HepG2 (cell line): Measurements from ENCODE around the gene UNC5B. TPM values are rescaled to one million over a fixed set of nuclear protein-coding genes. Genes with fewer than 3 reads are reported as not detected.

Experiments used
- AHR ChIP-seq: IDR thresholded peaks from 2 replicates; pipeline ENCODE4 v1.6.1; 2018; ENCODE audit warnings: missing genetic modification reagents, missing compliant biosample characterization
- ATF7-NPFF ChIP-seq: sonication (generic); formaldehyde crosslinking; IDR thresholded peaks from 2 replicates; pipeline ENCODE4 v1.8.1; 2023; ENCODE audit warnings: mild to moderate bottlenecking, low read depth, missing genetic modification reagents, moderate library complexity
- DPF2 ChIP-seq: sonication (generic); formaldehyde crosslinking; IDR thresholded peaks from 2 replicates; pipeline ENCODE4 v1.4.0; 2020; ENCODE audit warnings: mild to moderate bottlenecking, low read depth, missing genetic modification reagents, borderline replicate concordance
- KDM5A ChIP-seq: fragments of 200-600 bp; sonication (generic); IDR thresholded peaks from 2 replicates; pipeline ENCODE4 v1.7.0; 2018; ENCODE audit warnings: antibody characterized with exemption, mild to moderate bottlenecking, low read length, borderline replicate concordance
- PTBP1 ChIP-seq: fragments of 200-400 bp; formaldehyde crosslinking; IDR thresholded peaks from 2 replicates; pipeline ENCODE4 v1.6.1; 2018; ENCODE audit warnings: low read length, low read depth; ENCODE audit not compliant: poor library complexity, severe bottlenecking
- ZNF782 ChIP-seq: sonication (generic); formaldehyde crosslinking; IDR thresholded peaks from 2 replicates; pipeline ENCODE4 v1.4.0; 2020; ENCODE audit warnings: missing genetic modification reagents, mild to moderate bottlenecking, borderline replicate concordance
- ZSCAN25 ChIP-seq: sonication (generic); formaldehyde crosslinking; IDR thresholded peaks from 2 replicates; pipeline ENCODE4 v1.8.0; 2022; ENCODE audit warnings: mild to moderate bottlenecking, missing genetic modification reagents
- polyA plus RNA-seq, 8 experiments: library from polyadenylated mRNA; depleted of rRNA in 3 of 8; stranded (reverse) in 7 of 8; unstranded in 1 of 8; fragments of >200 nt; fragmentation: Illumina TruSeq in 4 of 8; extraction: Trizol in 4 of 8; gene quantifications; 2 replicates each; pipeline versions ENCODE4 v1.2.1 to v1.2.3, GENCODE V29; 2011 to 2016; ENCODE audit warnings: low read depth in 4 of 8, missing spikeins in 1 of 8, mixed read lengths in 1 of 8; ENCODE audit not compliant: insufficient read depth in 1 of 8
- total RNA-seq, 5 experiments: library from RNA; depleted of rRNA; stranded (reverse); fragments of >200 nt; fragmentation: Illumina TruSeq; extraction: Trizol; gene quantifications; 2 replicates each; pipeline ENCODE4 v1.2.3, GENCODE V29; 2016; ENCODE audit warnings: low read depth in 1 of 5
- TF ChIP-seq, protein P1 (sequence below): sonication (generic); formaldehyde crosslinking; IDR thresholded peaks from 2 replicates; pipeline ENCODE4 v1.4.0; 2020; ENCODE audit warnings: missing genetic modification reagents, borderline replicate concordance
- TF ChIP-seq, protein P2 (sequence below): sonication (generic); formaldehyde crosslinking; IDR thresholded peaks from 2 replicates; pipeline ENCODE4 v1.4.0; 2020; ENCODE audit warnings: mild to moderate bottlenecking, missing genetic modification reagents
- TF ChIP-seq, protein P3 (sequence below): sonication (generic); formaldehyde crosslinking; IDR thresholded peaks from 2 replicates; pipeline ENCODE4 v1.4.0; 2020; ENCODE audit warnings: mild to moderate bottlenecking, low read depth, missing genetic modification reagents
- TF ChIP-seq, protein P4 (sequence below): sonication (generic); formaldehyde crosslinking; conservative IDR thresholded peaks from 2 replicates; pipeline ENCODE4 v1.8.0; 2022; ENCODE audit warnings: missing genetic modification reagents

UNC5B gene
- total and polyA plus RNA-seq, 2 of the 13 experiments (the other 11 are each of a cell fraction or from before 2014, with no cell fraction given) = 0.07 TPM

DNA sequence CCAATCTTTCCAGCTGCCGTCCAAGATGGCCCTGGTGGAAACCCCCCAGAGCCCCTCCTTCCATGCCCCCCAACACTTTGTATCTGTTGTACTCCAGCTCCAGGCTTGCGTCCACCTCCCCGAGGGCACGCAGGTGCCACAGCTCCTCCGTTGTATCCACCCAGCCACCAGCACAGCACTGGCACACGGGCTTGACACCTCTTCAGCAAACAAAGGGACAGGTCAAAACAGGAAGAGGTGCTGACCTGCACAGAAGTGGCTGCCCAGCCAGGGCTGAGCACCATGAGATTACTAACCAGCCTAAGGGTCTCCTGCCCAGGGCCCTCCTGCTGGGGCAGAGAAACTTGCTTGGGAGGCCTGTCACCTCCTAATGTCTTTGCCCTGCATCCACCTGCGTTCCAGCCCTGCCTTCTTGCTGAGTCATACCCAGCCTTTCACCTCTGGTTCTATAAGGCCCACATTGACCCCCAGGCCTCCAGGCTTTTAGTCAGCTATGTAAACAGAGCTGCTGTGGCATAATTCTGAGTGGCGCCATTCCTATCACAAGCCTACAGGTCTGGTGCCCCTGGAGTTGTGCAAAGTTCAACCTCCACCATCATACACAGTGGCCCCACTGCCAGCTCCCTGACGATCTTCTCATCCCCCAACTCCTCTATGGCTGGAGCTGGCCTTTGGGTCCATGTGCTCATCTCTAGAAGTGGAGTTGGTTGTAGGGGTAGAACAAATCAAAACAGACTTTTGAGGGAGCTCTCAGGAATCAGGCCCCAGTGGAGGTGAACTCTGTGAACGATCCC lies 127.6 kb downstream of the UNC5B start (continued):
- TF ChIP-seq, protein P1, sequence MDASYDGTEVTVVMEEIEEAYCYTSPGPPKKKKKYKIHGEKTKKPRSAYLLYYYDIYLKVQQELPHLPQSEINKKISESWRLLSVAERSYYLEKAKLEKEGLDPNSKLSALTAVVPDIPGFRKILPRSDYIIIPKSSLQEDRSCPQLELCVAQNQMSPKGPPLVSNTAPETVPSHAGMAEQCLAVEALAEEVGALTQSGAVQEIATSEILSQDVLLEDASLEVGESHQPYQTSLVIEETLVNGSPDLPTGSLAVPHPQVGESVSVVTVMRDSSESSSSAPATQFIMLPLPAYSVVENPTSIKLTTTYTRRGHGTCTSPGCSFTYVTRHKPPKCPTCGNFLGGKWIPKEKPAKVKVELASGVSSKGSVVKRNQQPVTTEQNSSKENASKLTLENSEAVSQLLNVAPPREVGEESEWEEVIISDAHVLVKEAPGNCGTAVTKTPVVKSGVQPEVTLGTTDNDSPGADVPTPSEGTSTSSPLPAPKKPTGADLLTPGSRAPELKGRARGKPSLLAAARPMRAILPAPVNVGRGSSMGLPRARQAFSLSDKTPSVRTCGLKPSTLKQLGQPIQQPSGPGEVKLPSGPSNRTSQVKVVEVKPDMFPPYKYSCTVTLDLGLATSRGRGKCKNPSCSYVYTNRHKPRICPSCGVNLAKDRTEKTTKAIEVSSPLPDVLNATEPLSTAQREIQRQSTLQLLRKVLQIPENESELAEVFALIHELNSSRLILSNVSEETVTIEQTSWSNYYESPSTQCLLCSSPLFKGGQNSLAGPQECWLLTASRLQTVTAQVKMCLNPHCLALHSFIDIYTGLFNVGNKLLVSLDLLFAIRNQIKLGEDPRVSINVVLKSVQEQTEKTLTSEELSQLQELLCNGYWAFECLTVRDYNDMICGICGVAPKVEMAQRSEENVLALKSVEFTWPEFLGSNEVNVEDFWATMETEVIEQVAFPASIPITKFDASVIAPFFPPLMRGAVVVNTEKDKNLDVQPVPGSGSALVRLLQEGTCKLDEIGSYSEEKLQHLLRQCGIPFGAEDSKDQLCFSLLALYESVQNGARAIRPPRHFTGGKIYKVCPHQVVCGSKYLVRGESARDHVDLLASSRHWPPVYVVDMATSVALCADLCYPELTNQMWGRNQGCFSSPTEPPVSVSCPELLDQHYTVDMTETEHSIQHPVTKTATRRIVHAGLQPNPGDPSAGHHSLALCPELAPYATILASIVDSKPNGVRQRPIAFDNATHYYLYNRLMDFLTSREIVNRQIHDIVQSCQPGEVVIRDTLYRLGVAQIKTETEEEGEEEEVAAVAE (CRISPR knock-in tag) = peak; percentile 85
- TF ChIP-seq, protein P2, sequence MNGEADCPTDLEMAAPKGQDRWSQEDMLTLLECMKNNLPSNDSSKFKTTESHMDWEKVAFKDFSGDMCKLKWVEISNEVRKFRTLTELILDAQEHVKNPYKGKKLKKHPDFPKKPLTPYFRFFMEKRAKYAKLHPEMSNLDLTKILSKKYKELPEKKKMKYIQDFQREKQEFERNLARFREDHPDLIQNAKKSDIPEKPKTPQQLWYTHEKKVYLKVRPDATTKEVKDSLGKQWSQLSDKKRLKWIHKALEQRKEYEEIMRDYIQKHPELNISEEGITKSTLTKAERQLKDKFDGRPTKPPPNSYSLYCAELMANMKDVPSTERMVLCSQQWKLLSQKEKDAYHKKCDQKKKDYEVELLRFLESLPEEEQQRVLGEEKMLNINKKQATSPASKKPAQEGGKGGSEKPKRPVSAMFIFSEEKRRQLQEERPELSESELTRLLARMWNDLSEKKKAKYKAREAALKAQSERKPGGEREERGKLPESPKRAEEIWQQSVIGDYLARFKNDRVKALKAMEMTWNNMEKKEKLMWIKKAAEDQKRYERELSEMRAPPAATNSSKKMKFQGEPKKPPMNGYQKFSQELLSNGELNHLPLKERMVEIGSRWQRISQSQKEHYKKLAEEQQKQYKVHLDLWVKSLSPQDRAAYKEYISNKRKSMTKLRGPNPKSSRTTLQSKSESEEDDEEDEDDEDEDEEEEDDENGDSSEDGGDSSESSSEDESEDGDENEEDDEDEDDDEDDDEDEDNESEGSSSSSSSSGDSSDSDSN = peak; percentile 64
- TF ChIP-seq ZNF782 (CRISPR knock-in tag) = no peak
- TF ChIP-seq ATF7-NPFF (CRISPR knock-in tag) = no peak
- TF ChIP-seq ZSCAN25 (CRISPR knock-in tag) = no peak
- no peak; the same call in 1 of the 2 replicates for TF ChIP-seq KDM5A
- TF ChIP-seq AHR (CRISPR knock-in tag) = peak; percentile 55; the same call in 1 of the 2 replicates
- TF ChIP-seq, protein P3, sequence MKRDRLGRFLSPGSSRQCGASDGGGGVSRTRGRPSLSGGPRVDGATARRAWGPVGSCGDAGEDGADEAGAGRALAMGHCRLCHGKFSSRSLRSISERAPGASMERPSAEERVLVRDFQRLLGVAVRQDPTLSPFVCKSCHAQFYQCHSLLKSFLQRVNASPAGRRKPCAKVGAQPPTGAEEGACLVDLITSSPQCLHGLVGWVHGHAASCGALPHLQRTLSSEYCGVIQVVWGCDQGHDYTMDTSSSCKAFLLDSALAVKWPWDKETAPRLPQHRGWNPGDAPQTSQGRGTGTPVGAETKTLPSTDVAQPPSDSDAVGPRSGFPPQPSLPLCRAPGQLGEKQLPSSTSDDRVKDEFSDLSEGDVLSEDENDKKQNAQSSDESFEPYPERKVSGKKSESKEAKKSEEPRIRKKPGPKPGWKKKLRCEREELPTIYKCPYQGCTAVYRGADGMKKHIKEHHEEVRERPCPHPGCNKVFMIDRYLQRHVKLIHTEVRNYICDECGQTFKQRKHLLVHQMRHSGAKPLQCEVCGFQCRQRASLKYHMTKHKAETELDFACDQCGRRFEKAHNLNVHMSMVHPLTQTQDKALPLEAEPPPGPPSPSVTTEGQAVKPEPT = no peak
- peak; percentile 91 for TF ChIP-seq DPF2 (CRISPR knock-in tag)
- TF ChIP-seq PTBP1 = no peak
- TF ChIP-seq, protein P4, sequence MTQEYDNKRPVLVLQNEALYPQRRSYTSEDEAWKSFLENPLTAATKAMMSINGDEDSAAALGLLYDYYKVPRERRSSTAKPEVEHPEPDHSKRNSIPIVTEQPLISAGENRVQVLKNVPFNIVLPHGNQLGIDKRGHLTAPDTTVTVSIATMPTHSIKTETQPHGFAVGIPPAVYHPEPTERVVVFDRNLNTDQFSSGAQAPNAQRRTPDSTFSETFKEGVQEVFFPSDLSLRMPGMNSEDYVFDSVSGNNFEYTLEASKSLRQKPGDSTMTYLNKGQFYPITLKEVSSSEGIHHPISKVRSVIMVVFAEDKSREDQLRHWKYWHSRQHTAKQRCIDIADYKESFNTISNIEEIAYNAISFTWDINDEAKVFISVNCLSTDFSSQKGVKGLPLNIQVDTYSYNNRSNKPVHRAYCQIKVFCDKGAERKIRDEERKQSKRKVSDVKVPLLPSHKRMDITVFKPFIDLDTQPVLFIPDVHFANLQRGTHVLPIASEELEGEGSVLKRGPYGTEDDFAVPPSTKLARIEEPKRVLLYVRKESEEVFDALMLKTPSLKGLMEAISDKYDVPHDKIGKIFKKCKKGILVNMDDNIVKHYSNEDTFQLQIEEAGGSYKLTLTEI = no peak
